Gastroesophageal sphincter (tissue), 3 donors: ENCODE measurements around the gene ID3.

Experiments
- CTCF ChIP-seq, 4 experiments: fragments of 200-600 bp in 2 of 4; fragments of 450-650 bp in 2 of 4; sonication (generic) in 1 of 4; IDR thresholded peaks; one replicate each; pipeline ENCODE4 v1.5.1; 2017 to 2019; ENCODE audit warnings: antibody characterized with exemption in 4 of 4, mild to moderate bottlenecking in 2 of 4, moderate library complexity in 2 of 4
- POLR2A ChIP-seq, 2 donors: fragments of 450-650 bp; IDR thresholded peaks; one replicate each; pipeline ENCODE4 v1.6.1; 2017; ENCODE audit warnings: antibody characterized with exemption in 2 of 2, mild to moderate bottlenecking in 2 of 2, moderate library complexity in 1 of 2
- POLR2AphosphoS5 ChIP-seq: sonication (generic); formaldehyde crosslinking; IDR thresholded peaks from one replicate; pipeline ENCODE4 v1.6.1; 2017; ENCODE audit warnings: antibody characterized with exemption

DNA sequence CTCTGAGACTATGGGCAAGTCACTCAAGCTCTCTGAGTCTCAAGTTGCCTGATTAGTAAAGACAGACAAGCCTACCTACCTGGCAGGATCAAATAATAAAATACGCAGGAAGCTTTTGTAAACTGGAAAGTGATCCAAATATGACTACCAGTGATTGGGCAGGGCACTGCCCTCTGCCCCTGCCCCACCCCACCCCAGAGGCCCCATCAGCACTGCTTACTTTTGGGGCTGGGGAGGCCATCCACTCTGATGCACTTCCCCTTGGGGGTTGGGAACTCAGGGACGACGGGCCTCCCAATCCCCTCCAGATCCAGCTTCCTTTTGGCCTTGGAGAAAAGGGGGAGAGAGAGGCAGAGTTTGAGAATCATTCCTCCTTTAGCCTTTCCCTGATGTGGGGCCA is 35.1 kb downstream of the ID3 start:
- TF ChIP-seq CTCF (IDR thresholded peaks at IDR 0.05) (no peak), POLR2AphosphoS5 (no peak), POLR2A (IDR thresholded peaks at IDR 0.05) (no peak)
